Esophagus squamous epithelium (tissue), 5 donors: ENCODE measurements around the gene RHBDL3. TPM values are rescaled to one million over a fixed set of nuclear protein-coding genes. Genes with fewer than 3 reads are reported as not detected.
"Not testable (repeated sequence)": the region's sequence is repeated elsewhere in the genome, so short reads cannot be mapped to it uniquely, and the experiment has no call there.

Source experiments
- DNase-seq: peaks from one replicate; lab custom pipeline; 2025; lab: John Stamatoyannopoulos, UW
- H3K27ac ChIP-seq, 4 donors: fragments of 200-600 bp; sonication (generic); one replicate each; pipeline ENCODE4 v1.5.1; 2016 to 2019; ENCODE audit warnings: mild to moderate bottlenecking in 1 of 4
- H3K27me3 ChIP-seq, 4 donors: fragments of 200-600 bp; sonication (generic); 1 replicate in 3 of 4; 2 replicates in 1 of 4; pipeline versions ENCODE4 v1.5.1 to v1.6.0; 2017 to 2021; ENCODE audit warnings: antibody characterized with exemption in 1 of 4
- H3K36me3 ChIP-seq, 3 donors: fragments of 200-600 bp; sonication (generic); one replicate each; pipeline ENCODE4 v1.5.1; 2016 to 2019
- H3K4me1 ChIP-seq, 3 donors: fragments of 200-600 bp; sonication (generic); one replicate each; pipeline ENCODE4 v1.5.1; 2017 to 2019
- H3K4me3 ChIP-seq, 4 donors: fragments of 200-600 bp; sonication (generic); 1 replicate in 3 of 4; 2 replicates in 1 of 4; pipeline ENCODE4 v1.5.1; 2016 to 2019; ENCODE audit warnings: mild to moderate bottlenecking in 2 of 4, moderate library complexity in 1 of 4
- H3K9me3 ChIP-seq, 3 donors: fragments of 200-600 bp; sonication (generic); one replicate each; pipeline ENCODE4 v1.5.1; 2016 to 2019
- CTCF ChIP-seq, 6 experiments: fragments of 450-650 bp in 4 of 6; fragments of 200-600 bp in 2 of 6; sonication (generic) in 2 of 6; IDR thresholded peaks; one replicate each; pipeline ENCODE4 v1.5.1; 2016 to 2019; ENCODE audit warnings: antibody characterized with exemption in 6 of 6, mild to moderate bottlenecking in 4 of 6, moderate library complexity in 4 of 6
- POLR2A ChIP-seq, 4 donors: fragments of 450-650 bp; IDR thresholded peaks; one replicate each; pipeline ENCODE4 v1.6.1; 2017; ENCODE audit warnings: antibody characterized with exemption in 4 of 4, mild to moderate bottlenecking in 4 of 4, moderate library complexity in 3 of 4
- WGBS, 2 donors: methylation state at CpG; one replicate each; pipeline ENCODE4 v1.1.5; 2018; 5-methylcytosine and 5-hydroxymethylcytosine counted together
- intact Hi-C: fragments of 100-400 bp; cut with DNase I; formaldehyde crosslinking; loops from one replicate; pipeline ENCODE4 v1.15.0; 2022
- total RNA-seq, 4 donors: library from RNA; depleted of rRNA; stranded (reverse); fragments of >200 nt; gene quantifications; one replicate each; pipeline ENCODE4 v1.1.0, GENCODE V29; 2016
- donor health status: DM: yes; HTN: yes; CAD: no.

RHBDL3 gene
- total RNA-seq, 4 donors from 2014 or later: 0.09 to 1.1 (median 0.76) TPM; not detected in 1

GRCh38 chr17:32314636-32315035, 49.0 kb downstream of the RHBDL3 start:
- no peak for TF ChIP-seq CTCF (IDR thresholded peaks at IDR 0.05)
- TF ChIP-seq POLR2A (IDR thresholded peaks at IDR 0.05): no peak
- intact Hi-C loops: loop anchor here (5.0 kb wide), 1 partner anchor 52 kb away; no protein-coding TSS in a partner anchor
- H3K9me3 ChIP-seq: no peaks in the 10 kb centered on the region
- peaks cover 0 to 9% (median 0%) of the 10 kb centered on the region in 3 donors for H3K4me1 ChIP-seq
- H3K27me3 ChIP-seq: no peaks in the 10 kb centered on the region
- WGBS, 2 donors: 72 to 94% methylated on average over 4 to 6 of the region's 9 CpGs
- no peak overlapping the region for H3K27ac ChIP-seq
- DNase-seq: no peak
- H3K36me3 ChIP-seq: no peaks in the 10 kb centered on the region
- H3K4me3 ChIP-seq: no peak overlapping the region

- no peak overlapping the region for H3K27ac ChIP-seq
- WGBS, 2 donors: 87 to 89% methylated on average over 3 to 4 of the region's 8 CpGs
- intact Hi-C loops: loop anchor here (5.0 kb wide), 1 partner anchor 53 kb away; no protein-coding TSS in a partner anchor
These were observed 49.5 kb downstream of the RHBDL3 start for GRCh38 chr17:32315171-32315570.

GRCh38 chr17:32316653-32317052, 51.0 kb downstream of the RHBDL3 start:
- H3K27me3 ChIP-seq, H3K36me3 ChIP-seq, H3K4me1 ChIP-seq, DNase-seq, H3K4me3 ChIP-seq, H3K27ac ChIP-seq, H3K9me3 ChIP-seq: not testable (repeated sequence)
- WGBS, 2 donors: 84 to 87% methylated on average over 5 of the region's 5 CpGs
- intact Hi-C loops: loop anchor here (5.0 kb wide), 1 partner anchor 54 kb away; no protein-coding TSS in a partner anchor

More at GRCh38 chr17:32315171-32315570, 49.5 kb downstream of the RHBDL3 start:
- Histone ChIP-seq H3K27me3 (no peaks in the 10 kb centered on the region), H3K9me3 (no peaks in the 10 kb centered on the region), H3K4me1 (peaks cover 0 to 9% (median 0%) of the 10 kb centered on the region in 3 donors), H3K4me3 (no peak overlapping the region), H3K36me3 (no peaks in the 10 kb centered on the region)
- TF ChIP-seq POLR2A (IDR thresholded peaks at IDR 0.05): no peak
- TF ChIP-seq CTCF (IDR thresholded peaks at IDR 0.05): no peak
- no peak for DNase-seq

- no peaks in the 10 kb centered on the region for H3K9me3 ChIP-seq
- DNase-seq: no peak
- H3K36me3 ChIP-seq: no peaks in the 10 kb centered on the region
- TF ChIP-seq CTCF (IDR thresholded peaks at IDR 0.05) (no peak), POLR2A (IDR thresholded peaks at IDR 0.05) (no peak)
- H3K27ac ChIP-seq: no peak overlapping the region
- intact Hi-C loops: loop anchor here (5.0 kb wide), 1 partner anchor 55 kb away; no protein-coding TSS in a partner anchor
- no peaks in the 10 kb centered on the region for H3K27me3 ChIP-seq
- no peak overlapping the region for H3K4me3 ChIP-seq
- no peaks in the 10 kb centered on the region for H3K4me1 ChIP-seq
- 71 to 76% methylated on average over 4 of the region's 4 CpGs for WGBS, 2 donors
These were observed 51.7 kb downstream of the RHBDL3 start for GRCh38 chr17:32317353-32317752.

GRCh38 chr17:32318071-32318470, 52.4 kb downstream of the RHBDL3 start:
- no peaks in the 10 kb centered on the region for H3K27me3 ChIP-seq
- intact Hi-C loops: loop anchor here (5.0 kb wide), 1 partner anchor 56 kb away; no protein-coding TSS in a partner anchor
- 83 to 91% methylated on average over 4 to 7 of the region's 8 CpGs for whole genome bisulfite sequencing, 2 donors
- H3K4me3 ChIP-seq: no peak overlapping the region
- H3K4me1 ChIP-seq: no peaks in the 10 kb centered on the region
- TF ChIP-seq POLR2A (IDR thresholded peaks at IDR 0.05): no peak
- no peak for TF ChIP-seq CTCF (IDR thresholded peaks at IDR 0.05)
- no peak overlapping the region for H3K27ac ChIP-seq
- no peaks in the 10 kb centered on the region for H3K9me3 ChIP-seq
- DNase-seq: no peak
- H3K36me3 ChIP-seq: no peaks in the 10 kb centered on the region
